ENCODE data around the gene MYO15A.

MYO15A gene

DNA sequence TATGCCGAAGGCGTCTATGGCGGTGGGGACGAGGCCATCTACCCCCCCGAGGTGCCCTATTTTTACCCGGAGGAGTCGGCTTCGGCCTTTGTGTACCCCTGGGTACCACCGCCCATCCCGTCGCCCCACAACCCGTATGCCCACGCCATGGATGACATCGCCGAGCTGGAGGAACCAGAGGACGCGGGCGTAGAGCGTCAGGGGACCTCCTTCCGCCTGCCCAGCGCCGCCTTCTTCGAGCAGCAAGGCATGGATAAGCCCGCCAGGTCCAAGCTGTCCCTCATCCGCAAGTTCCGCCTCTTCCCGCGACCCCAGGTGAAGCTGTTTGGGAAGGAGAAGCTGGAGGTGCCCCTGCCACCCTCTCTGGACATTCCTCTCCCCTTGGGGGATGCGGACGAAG, 11.4 kb downstream of the MYO15A start:
- H3K27ac ChIP-seq, result no peak overlapping the region
- TF ChIP-seq, protein P1, sequence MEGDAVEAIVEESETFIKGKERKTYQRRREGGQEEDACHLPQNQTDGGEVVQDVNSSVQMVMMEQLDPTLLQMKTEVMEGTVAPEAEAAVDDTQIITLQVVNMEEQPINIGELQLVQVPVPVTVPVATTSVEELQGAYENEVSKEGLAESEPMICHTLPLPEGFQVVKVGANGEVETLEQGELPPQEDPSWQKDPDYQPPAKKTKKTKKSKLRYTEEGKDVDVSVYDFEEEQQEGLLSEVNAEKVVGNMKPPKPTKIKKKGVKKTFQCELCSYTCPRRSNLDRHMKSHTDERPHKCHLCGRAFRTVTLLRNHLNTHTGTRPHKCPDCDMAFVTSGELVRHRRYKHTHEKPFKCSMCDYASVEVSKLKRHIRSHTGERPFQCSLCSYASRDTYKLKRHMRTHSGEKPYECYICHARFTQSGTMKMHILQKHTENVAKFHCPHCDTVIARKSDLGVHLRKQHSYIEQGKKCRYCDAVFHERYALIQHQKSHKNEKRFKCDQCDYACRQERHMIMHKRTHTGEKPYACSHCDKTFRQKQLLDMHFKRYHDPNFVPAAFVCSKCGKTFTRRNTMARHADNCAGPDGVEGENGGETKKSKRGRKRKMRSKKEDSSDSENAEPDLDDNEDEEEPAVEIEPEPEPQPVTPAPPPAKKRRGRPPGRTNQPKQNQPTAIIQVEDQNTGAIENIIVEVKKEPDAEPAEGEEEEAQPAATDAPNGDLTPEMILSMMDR (IDR thresholded peaks at IDR 0.05), result no peak
- no peak for TF ChIP-seq ZFX (IDR thresholded peaks at IDR 0.05; ENCODE audit: borderline replicate concordance)

DNA sequence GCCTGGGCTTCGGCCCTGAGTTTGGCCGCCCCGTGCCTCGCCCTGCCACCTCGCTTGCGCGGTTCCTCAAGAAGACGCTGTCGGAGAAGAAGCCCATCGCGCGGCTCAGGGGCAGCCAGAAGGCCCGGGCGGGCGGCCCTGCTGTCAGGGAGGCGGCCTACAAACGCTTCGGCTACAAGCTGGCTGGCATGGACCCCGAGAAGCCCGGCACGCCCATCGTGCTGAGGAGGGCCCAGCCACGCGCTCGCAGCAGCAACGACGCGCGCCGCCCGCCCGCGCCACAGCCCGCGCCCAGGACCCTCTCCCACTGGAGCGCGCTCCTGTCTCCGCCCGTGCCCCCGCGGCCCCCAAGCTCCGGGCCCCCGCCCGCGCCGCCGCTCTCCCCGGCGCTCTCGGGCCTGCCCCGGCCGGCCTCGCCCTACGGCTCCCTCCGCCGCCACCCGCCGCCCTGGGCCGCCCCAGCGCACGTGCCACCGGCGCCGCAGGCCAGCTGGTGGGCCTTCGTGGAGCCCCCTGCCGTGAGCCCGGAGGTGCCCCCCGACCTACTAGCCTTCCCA, 12.0 kb downstream of the MYO15A start:
- H3K27ac ChIP-seq, result no peak overlapping the region
- TF ChIP-seq ZFX (IDR thresholded peaks at IDR 0.05; ENCODE audit: borderline replicate concordance), result no peak
- TF ChIP-seq, protein P1 (IDR thresholded peaks at IDR 0.05), result no peak

DNA sequence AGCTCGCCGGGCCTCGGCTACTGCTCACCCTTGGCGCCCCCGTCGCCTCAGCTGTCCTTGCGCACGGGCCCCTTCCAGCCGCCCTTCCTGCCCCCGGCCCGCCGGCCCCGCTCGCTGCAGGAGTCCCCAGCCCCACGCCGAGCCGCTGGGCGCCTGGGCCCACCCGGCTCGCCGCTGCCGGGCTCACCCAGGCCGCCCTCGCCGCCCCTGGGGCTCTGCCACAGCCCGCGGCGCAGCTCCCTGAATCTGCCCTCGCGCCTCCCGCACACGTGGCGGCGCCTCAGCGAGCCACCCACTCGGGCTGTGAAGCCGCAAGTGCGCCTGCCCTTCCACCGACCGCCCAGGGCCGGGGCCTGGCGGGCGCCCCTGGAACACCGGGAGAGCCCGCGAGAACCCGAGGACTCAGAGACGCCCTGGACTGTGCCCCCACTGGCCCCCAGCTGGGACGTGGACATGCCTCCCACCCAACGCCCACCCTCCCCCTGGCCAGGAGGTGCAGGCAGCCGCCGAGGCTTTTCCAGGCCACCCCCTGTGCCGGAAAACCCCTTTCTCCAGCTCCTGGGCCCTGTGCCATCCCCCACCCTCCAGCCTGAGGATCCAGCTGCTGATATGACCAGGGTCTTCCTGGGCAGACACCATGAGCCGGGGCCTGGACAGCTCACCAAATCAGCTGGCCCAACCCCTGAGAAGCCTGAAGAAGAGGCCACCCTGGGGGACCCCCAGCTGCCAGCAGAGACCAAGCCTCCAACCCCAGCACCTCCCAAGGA, 12.8 kb downstream of the MYO15A start:
- no peak for TF ChIP-seq ZFX (IDR thresholded peaks at IDR 0.05; ENCODE audit: borderline replicate concordance)
- TF ChIP-seq, protein P1 (IDR thresholded peaks at IDR 0.05), result no peak

DNA sequence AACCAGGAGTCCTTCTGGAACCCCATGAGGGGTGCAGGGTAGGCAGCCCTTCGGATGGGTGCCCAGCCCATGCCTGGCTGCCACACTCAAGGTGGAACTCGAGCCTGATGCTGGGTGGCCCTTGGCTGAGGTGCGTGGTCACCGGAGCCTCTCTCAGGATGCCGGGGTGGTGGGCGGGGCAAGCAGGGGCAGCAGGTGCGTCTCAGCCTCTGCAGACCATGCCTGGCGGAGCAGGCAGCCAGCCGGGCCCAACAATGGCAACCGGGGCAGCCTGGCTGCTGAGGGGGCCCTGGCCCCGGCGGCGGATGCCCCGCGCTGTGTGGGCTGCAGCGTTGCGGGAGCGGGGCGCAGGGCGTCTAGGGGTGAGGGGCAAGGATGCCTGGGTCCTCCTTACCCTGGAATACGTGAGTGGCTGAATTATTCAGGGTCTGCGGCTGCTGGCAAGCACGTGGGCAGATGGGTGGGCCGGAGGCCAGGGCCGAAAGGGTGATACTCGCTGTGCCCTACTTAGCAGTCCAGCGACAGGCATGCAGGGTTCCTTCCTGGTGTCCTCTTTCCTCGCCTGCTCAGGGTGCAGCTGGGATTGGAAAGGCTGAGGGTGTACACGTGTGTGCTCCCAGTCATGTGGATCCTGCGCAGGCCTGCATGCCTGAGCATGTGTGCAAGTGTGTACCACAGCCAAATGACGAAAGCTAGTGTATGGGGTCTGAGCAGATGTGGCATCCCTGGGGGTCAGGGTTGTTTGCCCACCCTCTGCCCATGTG, 14.6 kb downstream of the MYO15A start:
- no peak for TF ChIP-seq ZFX (IDR thresholded peaks at IDR 0.05; ENCODE audit: borderline replicate concordance)
- TF ChIP-seq, protein P1 (IDR thresholded peaks at IDR 0.05), result no peak

More for the DNA sequence above, 12.8 kb downstream of the MYO15A start:
- no peak overlapping the region for H3K27ac ChIP-seq

DNA sequence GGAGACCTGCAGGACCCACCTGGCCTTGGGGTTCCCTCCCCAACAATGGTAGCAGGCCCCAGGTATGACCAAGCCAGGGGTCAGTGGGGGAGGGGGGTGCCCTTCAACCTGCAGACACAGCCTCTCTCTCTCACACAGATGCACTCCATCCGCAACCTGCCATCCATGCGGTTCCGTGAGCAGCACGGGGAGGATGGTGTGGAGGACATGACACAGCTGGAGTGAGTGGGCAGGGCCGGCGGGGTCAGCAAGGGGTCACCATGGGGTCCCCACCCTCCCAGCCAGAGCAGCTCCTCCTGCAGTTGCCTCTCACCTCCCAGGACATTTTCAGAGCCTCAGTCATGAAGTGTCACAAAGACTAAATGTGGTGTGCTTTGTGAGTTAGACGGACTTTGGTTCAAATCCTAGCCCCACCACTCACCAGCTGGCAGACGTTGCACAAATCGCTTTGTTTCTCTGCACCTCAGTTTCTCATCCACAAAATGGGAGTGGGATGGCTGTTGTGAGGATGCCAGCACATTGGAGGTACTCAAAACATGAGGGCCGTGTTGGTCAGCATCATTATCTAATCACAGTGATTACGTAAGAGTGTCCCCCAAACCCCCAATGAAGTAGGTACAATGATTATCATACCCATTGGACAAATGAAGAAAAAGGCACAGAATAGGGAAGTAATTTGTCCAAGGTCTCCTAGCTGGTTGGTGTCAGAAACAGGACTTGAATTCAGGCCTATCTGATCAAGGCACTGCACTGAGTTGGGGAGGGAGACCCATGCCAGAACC, 16.0 kb downstream of the MYO15A start:
- H3K27ac ChIP-seq, result no peak overlapping the region
- TF ChIP-seq ZFX (IDR thresholded peaks at IDR 0.05; ENCODE audit: borderline replicate concordance), result no peak
- TF ChIP-seq, protein P1 (IDR thresholded peaks at IDR 0.05), result no peak

More for the DNA sequence above, 14.6 kb downstream of the MYO15A start:
- H3K27ac ChIP-seq, result no peak overlapping the region

DNA sequence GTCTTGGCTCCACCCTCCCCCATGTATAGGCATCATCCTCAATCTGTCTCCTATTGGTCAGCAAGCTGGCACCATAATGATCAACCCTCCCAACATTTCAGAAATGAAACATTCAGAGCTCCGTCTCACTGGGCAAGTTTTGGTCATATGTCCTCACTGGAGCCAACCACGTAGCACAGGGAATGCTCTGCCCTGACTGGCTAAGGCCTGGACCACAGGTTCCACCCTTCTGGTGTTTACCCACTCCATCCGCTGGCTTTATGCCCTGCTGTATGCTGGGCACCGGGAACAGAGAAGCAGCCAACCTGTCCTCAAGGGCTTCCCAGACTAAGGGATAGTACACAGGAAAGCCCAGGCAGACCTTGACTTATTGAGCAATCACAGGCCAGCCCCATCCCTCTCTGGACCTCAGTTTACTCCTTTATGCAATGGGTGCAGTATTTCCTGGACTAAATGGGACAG, 20.5 kb downstream of the MYO15A start:
- H3K27ac ChIP-seq, result peak overlapping the region; percentile 78
- TF ChIP-seq, protein P1 (IDR thresholded peaks at IDR 0.05), result no peak
- no peak for TF ChIP-seq ZFX (IDR thresholded peaks at IDR 0.05; ENCODE audit: borderline replicate concordance)

Data from 22Rv1 (cell line).